ENCODE results near the gene ABHD16A.

ABHD16A gene

DNA sequence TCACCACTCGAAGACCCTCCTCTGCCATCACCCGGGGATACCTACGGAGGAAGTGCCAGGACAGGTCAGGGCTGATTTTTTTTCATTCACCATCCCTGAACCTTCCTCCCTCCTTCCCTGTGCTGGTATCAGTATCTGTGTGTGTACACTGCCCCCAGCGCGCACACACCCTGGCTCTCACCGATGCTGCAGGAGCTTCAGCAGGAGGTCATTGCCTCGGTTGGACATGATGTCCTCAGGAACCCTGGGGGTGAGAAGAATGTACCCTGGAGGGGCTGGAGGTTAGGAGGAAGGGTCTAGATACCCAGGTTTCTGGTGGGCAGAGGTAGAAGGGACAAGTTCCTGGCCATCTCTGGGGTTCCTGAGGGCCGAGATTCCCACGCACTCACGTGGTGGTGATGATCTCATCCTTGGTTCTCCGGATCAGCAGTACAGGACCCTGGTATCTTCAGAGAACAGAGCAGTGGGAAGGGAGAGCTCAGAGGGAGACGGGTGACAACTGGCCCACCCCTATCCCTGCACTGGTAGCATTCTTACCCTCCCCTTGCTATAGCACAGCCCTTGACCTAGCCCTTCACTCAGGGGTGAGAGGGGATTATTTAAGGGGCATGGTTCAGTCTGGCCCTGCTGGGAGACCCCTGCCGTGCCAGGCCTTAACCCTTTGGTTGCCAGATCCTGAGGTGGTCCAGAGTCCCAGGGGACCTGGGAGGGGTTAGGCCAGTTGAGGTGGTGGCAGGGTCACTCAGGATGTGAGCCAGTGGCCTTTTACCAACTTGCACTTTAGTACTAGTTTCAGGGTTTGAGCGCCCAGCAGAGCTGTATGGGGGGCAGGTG lies 15.0 kb downstream of the ABHD16A start:
- DNase-seq = no peak

DNA sequence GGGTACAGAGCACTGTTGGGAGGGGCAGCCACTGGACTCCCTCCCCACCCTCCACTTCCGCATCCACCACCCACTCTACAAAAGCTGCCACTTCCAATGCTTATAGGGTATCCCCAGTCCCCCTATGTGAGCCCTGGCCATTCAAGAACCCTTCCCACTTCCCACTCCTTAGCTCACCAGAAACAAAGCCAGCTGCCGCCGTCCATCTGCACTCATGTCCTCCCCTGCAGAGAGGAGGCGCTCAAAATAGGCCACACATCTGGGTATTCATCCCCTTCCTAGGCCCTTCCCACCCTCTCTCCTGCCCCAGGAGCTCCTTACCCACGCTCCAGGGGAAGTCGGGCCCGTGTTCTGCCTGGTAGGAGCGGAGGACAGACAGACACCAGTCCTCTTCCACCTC lies 15.8 kb downstream of the ABHD16A start:
- DNase-seq = no peak

DNA sequence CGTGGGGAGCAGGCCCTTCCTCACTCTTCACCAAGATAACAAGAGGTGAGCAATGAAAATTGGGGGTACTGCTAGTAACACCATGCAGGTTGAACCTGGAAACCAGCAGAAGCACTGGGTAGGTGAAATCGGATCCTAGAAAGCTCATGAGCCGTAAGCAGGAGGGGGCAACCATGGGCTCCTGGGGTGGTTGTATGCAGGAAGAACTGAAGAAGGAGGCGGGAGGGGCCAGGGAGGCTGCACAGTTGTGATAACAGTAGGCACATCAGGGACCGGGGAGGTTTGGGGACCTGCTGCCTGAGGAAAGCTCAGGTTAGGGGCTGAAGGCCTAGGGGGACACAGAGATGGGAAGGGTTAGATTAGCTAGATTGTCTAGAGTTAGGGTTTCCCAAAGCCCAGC lies 16.6 kb downstream of the ABHD16A start:
- no peak for DNase-seq

GRCh38 chr6:31683591-31683990 lies 19.5 kb downstream of the ABHD16A start:
- DNase-seq = no peak

DNA sequence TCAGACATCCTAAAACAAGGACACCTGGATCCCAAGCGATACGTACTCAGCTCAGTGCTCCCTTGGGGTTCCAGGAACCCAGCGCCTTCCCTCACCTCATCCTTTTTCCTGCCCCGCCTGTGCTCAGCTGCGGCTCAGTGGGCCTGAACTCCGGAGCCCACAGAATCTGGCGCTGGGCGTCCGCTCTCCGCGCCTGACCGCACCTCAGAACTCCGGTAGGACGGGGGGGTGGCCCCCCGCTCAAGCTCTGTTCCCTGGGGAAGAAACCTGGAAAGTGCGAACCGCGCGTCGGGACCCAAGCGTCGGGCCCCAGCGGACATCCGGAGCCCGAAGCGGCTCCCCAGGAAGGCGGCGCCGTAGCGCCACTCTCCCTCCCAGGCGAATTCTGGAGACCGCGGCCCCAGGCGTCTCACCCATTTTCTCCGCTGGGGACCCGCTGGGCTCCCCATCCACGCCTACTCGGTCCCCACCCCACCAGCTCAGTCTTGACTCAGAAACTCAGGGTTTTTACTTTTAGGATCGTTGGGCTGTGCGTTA lies 21.9 kb downstream of the ABHD16A start:
- peak; percentile 67 for DNase-seq

DNA sequence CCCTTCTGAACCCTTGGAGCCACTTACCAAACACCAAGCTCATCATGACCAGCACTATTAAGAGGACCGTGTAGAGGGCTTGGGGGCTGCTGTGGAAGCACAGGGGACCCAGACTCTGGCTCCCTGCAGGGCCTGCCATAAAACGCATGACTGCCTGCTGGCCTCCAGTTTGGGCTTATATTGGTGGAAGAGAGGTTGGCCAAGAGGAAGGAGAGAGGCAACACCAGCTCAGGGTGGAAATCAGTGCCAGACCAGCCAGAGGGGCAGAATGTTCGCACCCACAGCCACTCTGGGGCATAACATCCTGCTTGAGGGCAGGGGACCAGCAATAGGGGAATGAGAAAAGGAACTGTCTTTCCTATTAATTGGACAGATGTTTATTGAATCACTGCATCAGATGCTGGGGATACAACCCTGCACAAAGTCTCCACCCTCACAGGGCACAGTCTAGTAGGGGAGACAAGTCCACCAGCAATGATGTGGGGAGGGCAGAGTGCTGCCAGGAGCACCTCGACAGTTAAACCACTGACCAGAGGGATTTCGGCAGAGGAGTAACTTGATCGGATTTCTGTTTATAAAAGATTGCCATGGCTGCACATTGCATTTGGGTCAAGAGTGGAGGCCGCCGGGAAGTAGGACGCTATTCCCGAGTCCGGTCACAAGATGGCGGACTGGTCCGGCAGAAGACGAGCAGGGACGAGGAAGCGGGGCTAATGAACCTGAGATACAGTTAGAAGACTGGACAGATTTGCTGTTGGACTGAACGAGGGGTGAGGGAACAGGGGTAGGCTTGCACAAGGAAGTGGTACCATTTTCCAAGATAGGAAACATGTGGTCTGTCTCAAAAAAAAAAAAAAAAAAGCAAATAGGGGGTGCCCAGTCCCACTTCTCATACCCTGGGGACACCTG lies 22.6 kb downstream of the ABHD16A start, which contains the start of gene LY6G5C:
TSS of gene LY6G5C (minus strand) at position 842 of the 909 bp plus-strand sequence. CDS start at position 148, 694 bp downstream.
- DNase-seq = peak; percentile 77

DNA sequence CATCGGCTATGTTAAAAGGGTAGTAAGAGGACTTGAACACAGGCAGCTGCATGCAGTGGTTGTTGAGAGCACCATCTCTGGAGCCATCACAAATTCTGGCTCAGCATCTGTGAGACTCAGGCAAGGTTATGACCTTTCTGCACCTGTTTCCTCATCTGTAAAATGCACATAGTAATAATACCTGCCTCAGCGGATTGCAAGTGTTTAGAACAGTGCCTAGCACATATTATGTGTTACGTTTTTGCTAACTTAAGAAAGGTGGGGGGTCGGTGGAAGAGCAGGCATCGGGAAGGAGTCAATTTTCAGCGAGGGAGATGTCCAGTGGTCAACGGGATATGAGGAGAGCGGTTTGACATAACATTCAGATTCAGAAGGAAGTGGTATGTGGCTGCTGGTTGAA lies 25.2 kb downstream of the ABHD16A start:
- no peak for DNase-seq

DNA sequence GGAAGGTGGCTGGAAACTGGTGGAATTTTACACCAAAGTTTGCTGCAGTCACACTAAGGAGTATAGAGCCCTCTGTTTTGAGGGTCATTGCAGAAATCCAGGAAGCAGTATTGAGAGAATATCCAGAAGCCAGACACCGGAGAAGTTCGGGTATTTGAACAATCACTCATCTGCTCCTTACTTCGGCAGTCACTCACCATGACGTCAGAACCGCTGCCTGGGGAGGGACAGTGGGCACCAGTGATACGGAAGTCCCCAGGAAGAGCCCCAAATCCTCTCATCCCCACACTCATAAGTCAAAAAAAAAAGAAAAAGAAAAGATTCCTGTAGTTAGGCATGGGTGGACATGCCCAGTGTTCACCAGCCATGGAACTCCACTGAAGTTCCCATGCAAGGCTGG lies 26.2 kb downstream of the ABHD16A start:
- no peak for DNase-seq

GRCh38 chr6:31676322-31676903 lies 26.7 kb downstream of the ABHD16A start:
- no peak for DNase-seq

GRCh38 chr6:31669676-31670075 lies 33.4 kb downstream of the ABHD16A start, which contains the start of gene LY6G5B:
LY6G5B (plus strand) TSS chr6:31669976; CDS start chr6:31670951, 975 bp downstream.
- no peak for DNase-seq

GRCh38 chr6:31666337-31666965 lies 36.7 kb downstream of the ABHD16A start:
- no peak for DNase-seq

DNA sequence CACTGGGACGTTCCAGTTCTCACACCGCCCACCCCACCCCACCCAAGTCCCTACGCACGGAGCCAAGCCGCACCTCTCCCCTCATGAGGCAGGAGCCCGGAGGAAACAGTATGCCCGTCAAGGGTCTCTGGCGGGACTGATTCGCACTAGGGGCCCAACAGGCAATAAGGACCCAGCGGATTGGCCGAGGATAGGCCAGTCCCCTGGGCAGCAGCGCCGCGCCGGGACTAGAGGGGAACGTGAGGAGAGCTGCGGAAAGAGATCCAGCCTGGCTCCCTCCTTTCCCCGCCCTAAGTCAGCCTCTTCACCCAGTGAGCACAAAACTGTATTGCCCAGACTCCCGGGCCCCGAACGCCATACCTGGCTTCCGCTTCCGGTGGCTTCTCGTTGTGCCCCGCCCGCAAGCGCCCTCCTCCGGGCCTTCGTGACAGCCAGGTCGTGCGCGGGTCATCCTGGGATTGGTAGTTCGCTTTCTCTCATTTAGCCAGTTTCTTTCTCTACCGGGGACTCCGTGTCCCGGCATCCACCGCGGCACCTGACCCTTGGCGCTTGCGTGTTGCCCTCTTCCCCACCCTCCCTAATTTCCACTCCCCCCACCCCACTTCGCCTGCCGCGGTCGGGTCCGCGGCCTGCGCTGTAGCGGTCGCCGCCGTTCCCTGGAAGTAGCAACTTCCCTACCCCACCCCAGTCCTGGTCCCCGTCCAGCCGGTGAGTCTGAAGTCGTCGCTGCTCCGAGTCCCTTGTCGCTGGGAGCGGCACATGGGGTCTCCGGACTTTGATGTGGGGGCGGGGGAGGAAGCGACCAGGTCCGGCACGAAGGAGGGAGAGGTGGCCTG lies 37.4 kb downstream of the ABHD16A start, which contains the start of gene CSNK2B:
TSS of gene CSNK2B (plus strand) at position 580 of the 836 bp plus-strand sequence. CDS start 752 bp downstream, outside the sequence.
- DNase-seq = peak; percentile 98

GRCh38 chr6:31664790-31665500 lies 38.2 kb downstream of the ABHD16A start, which contains the start of gene GPANK1:
GPANK1 (minus strand) TSS chr6:31664997; CDS start chr6:31664478, 519 bp downstream.
- peak; percentile 93 for DNase-seq

DNA sequence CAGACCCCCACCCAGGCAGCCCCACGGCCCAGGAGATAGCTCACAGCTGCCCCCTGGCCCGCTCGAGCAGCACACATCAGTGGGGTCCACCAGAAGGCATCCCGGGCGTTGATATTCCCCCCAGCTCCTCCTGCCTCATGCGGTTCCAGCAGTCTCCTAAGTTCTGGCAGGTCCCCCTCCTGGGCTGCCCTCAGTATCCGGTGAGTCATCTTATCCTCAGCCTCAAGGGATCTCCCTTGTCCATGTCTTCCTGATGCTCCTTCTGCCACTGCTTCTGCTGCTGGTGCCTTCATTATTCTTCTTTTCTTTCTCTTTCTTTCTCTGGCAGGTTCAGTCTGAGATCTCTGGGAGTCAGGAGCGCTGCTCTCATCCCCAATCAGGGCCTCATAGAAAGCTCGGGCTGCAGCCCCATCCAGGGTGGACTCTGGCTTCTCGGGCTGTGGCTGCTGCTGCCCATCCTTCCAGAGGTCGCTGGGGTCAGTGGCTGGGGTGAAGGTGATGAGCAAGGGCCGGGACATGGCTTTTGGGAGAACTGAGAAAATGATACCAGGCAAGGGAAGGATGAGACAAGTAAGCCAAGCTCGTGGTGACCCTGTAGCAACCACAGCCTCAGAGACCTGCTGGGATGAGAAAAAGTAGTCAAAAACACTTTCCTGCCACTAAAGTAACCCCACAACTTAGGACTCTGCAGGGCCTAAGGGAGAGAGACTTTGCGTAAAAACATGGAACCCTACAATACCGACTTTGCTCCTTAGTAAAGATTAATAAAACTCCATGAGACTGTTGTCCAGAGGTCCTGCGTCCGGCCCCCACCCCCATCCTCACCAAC lies 38.9 kb downstream of the ABHD16A start:
- DNase-seq = no peak

- no peak for DNase-seq
Measured at GRCh38 chr6:31663126-31663960, 39.8 kb downstream of the ABHD16A start.

GRCh38 chr6:31662124-31662723 lies 40.9 kb downstream of the ABHD16A start:
- no peak for DNase-seq

DNA sequence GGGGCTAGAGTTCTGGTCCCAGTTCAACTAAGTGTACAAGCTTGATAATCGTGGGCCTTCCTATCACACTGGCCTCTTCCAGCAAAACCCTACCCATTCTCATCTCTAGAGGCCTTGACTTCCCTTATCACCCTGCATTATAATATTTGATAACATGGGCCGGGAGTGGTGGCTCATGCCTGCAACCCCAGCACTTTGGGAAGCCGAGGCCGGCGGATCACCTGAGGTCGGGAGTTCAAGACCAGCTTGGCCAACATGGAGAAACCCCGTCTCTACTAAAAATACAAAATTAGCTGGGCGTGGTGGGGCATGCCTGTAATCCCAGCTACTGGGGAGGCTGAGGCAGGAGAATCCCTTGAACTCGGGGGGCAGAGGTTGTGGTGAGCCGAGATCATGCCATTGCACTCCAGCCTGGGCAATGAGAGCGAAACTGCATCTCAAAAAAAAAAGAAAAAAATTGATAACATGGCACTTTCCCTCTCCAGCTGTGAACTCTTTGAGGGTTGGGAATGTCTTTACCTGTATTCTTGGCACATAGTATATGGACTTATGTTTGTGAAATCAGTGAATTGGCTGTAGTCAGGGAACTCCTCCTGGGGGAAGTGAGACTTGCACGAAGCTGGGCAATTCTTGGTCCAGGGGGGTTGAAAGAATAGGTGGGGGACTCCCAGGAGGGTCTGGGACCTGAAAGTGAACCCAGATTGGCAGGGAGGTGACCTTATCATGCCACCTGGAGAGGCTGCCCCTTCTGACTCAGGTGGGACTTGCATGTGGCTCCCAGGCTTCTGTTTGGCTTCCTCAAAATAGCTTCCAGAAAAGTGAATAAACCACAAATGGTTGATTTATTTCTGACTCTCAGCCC lies 41.6 kb downstream of the ABHD16A start:
- no peak for DNase-seq

Data from CD4-positive, alpha-beta T cell treated with Interleukin-17A for 4 hours (primary cell).